DND-41 (cell line): ENCODE measurements around the gene TGDS.

Experiments
- CTCF ChIP-seq: IDR thresholded peaks from 2 replicates; pipeline ENCODE4 v1.5.1; 2012; ENCODE audit warnings: borderline replicate concordance, low read length, moderate library complexity, mild to moderate bottlenecking; ENCODE audit not compliant: poor library complexity, severe bottlenecking; ENCODE audit errors: extremely low read depth
- EZH2 ChIP-seq: IDR thresholded peaks from 3 replicates; pipeline ENCODE4 v1.6.1; 2012; ENCODE audit warnings: borderline replicate concordance, low read depth, mild to moderate bottlenecking, moderate library complexity, low read length, inconsistent platforms; ENCODE audit not compliant: severe bottlenecking

GRCh38 chr13:94607056-94607455 lies 11.1 kb upstream of the TGDS start:
- no peak for TF ChIP-seq EZH2
- no peak for TF ChIP-seq CTCF
